GM19438 (cell line): ENCODE data around the gene MATR3.
"Not testable (repeated sequence)": the region's sequence is repeated elsewhere in the genome, so short reads cannot be mapped to it uniquely, and the experiment has no call there.

Experiments used
- ATAC-seq: cut with Tn5 transposase; IDR thresholded peaks from one replicate; pipeline ENCODE4 v1.9.1; 2021; ENCODE audit warnings: low read depth; ENCODE audit not compliant: unreplicated experiment

Gene MATR3

DNA sequence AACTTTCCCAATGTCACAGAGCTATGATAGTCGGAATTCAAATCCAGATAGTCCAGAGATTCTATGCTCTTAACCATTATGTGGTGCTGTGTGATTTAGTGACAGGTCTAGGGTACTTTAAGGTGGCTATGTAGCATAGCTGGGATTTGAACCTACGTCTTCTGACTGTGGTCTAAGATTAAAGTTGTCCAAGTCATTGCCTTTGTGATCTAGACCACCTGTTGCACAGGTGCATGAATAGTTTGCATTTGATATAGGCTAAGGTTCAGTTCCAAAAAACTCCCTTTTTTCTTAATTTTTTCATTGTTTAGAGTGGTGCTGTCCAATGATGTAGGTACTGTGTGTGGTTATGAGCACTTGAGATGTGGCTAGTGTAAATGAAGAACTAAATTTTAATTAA, 50.6 kb downstream of the MATR3 start:
- no peak for ATAC-seq

DNA sequence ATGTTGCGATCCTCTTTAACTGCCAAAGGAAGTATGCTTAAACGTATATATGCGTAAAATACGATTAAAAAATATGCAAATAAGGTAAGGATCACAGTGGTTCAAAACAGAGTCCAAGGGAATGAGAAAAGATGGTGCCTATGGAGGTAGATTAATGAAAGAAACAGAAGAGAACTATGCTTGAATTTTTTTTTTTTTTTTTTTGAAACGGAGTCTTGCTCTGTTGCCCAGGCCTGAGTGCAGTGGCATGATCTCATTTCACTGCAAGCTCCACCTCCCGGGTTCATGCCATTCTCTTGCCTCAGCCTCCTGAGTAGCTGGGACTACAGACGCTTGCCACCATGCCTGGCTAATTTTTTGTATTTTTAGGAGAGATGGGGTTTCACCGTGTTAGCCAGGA, 51.9 kb downstream of the MATR3 start:
- not testable (repeated sequence) for ATAC-seq

DNA sequence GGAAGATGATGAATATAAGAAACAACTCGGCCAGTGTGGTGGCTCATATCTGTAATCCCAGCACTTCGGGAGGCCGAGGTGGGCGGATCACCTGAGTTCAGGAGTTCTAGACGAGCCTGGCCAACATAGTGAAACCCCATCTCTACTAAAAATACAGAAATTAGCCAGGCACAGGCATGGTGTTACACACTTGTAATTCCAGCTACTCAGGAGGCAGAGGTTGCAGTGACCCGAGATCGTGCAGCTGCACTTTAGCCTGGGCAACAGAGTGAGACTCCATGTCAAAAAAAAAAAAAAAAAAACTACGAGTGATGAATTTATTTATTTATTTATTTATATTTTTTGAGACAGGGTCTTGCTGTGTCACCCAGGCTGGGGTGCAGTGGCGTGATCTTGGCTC, 54.3 kb downstream of the MATR3 start:
- ATAC-seq, result not testable (repeated sequence)

DNA sequence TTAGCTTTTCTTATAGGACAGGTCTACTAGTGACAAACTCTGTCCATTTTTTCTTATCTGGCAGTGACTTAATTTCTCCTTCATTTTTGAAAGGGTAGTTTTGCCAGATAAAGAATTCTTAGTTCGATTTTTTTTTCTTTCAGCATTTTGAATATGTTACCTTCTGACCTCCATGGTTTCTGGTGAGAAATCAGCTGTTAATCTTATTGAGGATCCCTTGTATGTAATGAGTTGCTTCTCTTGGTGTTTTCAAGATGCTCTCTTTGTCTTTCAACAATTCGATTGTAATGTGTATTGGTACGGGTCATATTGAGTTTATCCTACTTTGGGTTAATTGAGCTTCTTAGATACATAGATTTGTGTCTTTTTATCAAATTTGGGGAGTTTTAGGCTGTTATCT, 60.6 kb downstream of the MATR3 start:
- no peak for ATAC-seq

DNA sequence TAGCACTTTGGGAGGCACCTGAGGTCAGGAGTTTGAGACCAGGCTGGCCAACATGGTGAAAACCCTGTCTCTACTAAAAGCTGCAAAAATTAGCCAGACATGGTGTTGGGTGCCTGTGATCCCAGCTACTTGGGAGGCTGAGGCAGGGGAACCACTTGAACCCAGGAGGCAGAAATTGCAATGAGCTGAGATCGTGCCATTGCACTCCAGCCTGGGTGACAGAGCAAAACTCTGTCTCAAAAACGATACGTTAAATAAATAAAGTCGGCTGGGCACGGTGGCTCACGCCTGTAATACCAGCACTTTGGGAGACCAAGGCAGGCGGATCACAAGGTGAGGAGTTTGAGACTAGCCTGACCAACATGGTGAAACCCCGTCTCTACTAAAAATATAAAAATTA, 62.4 kb downstream of the MATR3 start:
- ATAC-seq, result not testable (repeated sequence)

DNA sequence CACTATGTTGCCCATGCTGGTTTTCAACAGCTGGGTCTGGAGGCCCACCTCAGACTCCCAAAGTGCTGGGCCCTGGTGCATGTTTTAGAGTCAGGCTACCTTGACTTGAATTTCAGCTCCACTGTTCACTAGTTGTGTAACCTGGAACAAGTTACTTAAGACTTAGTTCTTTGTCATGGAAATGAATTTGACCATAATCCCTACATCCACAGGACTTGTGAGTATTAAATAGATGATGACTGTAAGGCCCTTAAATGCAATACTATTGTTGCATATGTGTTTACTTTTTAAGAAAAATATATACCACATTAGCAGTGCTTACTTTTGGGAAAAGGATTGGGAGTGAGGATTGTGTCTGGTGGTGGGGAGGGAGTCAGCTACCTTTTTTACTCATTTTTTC, 64.5 kb downstream of the MATR3 start:
- ATAC-seq, result no peak

DNA sequence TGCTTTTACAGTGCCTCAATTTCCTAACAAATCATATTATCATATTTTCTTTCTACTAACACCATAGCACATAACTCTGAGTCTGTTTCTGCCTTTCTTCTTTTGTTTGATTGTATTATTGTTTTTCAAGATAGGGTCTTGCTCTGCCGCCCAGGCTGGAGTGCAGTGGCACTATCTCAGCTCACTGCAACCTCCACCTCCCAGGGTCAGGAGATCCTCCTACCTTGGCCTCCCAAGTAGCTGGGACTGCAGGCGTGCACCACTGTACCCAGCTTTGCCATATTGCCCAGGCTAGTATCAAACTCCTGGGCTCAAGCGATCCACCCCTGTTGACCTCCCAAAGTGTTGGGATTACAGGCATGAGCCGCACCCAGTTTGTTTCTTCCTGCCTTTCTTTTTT, 66.8 kb downstream of the MATR3 start:
- ATAC-seq, result no peak

DNA sequence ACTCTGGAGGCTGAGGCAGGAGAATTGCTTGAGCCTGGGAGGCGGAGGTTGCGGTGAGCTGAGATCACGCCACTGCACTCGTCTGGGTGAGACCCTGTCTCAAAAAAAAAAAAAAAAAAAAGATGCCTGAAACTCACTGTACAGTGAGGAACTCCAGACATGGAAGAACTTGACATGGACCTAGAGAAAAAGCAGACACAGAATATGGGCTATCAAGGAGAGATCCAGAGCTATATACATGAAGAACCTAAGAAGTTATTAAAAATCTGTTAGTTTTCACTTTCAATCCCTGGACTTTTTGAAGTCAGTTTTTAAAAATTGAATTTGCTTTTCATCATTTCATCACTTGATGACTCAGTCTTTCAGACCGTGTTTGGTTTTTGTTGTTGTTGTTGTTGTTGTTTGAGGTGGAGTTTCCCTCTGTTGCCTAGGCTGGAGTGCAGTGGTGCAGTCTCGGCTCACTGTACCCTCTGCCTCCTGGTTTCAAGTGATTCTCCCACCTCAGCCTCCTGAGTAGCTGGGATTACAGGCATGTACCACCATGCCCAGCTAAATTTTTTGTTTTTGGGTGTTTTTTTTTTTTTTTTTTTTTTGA, 68.4 kb downstream of the MATR3 start:
- no peak for ATAC-seq

DNA sequence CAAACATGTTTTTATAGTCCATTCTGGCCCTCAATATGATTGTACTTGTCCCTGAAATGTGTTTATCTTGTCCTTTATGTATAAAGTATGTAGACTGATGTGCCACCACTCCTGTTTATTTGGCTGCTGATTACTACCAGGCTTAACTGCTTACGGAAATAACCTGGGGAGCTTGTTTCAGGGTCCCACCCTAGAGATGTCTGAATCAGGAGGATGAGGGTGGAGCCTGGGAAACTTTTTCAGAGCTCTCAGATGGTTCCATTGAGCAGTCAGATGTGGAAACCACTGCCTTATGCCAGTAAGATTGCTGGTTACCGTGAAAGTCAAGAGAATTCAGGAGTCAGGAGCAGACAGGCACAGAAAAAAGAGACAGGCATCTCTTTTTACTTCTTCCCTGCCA, 70.4 kb downstream of the MATR3 start:
- ATAC-seq, result no peak

DNA sequence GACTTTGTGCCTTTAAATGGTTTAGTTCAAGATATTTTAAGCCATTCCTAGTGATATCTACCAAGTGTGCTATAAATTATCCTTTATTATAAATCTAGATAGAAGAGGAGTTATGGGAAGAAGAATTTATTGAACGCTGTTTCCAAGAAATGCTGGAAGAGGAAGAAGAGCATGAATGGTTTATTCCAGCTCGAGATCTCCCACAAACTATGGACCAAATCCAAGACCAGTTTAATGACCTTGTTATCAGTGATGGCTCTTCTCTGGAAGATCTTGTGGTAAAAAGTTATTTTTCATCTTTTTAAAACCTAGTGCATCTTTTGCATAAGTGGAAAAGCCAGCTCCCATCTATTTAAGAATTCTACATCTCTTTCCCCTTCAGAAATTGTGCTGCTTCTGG, 70.9 kb downstream of the MATR3 start:
- ATAC-seq, result no peak

DNA sequence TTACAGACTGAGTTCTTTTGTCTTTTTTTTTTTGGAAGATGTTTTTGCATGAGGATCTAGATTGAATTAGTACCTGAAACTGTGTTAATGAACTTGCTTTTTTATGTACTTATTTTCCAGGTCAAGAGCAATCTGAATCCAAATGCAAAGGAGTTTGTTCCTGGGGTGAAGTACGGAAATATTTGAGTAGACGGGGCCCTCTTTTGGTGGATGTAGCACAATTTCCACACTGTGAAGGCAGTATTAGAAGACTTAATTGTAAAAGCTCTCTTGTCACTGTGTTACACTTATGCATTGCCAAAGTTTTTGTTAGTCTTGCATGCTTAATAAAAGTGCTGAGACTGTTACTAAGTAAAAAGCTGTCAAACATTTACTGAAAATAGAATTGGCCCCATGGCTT, 75.1 kb downstream of the MATR3 start:
- ATAC-seq, result no peak

DNA sequence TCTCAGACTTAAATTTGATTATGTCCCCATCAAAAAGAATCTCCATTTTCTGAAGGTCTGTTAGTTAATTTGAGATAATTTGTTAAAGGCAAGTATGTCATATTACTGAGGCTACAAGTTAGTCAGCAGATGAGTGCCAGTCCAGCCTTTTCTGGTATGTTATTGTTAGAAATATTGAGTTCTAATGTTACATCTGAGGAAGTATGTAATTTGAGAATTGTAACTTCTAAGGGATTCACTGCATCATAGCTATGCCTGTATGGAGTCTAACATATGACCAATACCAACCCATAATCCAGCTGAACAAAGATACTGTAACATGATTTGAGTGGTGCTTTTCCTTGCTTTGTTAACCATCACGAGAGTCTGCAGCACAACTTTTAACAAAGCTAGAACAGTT, 75.6 kb downstream of the MATR3 start:
- ATAC-seq, result no peak

DNA sequence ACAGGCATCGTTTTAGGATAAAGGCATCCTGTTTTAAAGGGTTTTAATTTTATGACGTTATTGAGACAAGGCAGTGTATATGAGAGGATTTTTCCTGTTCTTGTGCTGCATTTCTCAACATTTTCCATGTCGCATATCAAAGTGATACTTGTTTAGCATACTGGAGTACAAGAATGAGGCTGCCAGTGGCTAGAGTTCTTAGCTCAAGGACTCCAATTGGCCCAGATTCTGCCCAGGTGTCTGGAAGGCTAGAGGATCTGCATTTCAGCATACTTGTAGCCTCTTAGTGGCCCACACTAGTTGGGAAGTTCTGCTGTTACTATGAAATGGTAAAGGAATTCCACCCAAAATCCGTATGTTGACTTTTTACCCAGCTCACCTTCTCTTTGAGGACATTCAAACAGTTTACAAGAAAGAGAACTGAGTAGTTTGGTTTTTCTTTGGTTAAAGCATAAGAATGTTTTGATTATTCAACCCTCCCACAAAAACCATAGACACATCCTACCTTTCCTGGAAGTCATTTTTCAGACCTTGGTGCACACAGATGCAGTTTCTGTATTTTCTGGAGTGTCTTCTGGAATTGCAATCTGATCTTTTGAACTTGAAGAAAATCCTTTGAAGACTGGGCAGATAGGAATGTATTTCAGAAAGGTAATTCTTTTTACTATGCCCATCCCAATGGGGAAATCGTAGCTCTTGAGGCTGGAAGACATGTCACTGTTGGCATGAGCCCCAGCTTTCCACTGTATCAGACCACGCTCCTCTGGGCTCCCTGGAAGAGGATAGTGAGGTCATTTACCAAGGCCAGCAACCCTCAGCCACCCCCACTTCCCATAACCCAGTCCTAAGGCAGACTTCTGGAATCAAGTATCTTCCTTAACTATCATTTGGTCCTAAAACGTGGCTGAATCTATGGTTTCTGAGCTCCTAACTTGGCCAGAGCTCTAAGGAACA, 78.2 kb downstream of the MATR3 start:
- ATAC-seq, result no peak

DNA sequence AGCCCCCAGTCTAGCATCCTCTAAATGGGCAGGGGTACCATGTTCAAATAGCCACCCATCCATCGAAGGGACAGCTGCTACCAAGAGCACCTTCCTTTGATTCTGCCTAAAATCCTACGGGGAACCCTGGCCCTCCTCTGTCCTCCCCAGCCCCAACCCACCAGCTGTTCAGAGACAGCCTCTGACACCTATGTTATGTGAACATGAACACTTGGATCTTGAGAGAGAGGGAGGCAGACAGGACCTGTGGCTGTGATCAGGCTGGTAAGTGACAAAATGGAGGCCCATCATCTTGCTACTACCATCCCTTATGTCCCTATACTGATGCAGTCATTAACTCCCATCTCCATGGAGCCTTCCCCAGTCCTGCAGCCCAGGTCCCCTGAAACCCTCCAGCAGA, 81.4 kb downstream of the MATR3 start:
- no peak for ATAC-seq

DNA sequence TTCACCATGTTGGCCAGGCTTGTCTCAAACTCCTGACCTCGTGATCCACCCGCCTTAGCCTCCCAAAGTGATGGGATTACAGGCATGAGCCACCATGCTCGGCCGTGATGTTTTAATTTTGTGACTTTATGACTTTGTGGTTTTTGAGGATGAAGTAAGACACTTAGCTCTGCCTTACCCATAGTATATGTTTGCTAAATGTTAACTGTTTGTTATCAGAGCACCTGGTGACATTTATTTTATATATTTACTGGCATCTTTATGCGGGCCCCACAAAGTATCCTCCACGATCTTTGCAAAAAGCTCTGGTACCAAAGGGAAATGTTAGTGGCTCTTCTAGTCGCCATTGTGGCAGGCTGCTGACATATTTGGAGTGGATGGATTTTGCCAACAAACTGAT, 82.8 kb downstream of the MATR3 start:
- ATAC-seq, result no peak

DNA sequence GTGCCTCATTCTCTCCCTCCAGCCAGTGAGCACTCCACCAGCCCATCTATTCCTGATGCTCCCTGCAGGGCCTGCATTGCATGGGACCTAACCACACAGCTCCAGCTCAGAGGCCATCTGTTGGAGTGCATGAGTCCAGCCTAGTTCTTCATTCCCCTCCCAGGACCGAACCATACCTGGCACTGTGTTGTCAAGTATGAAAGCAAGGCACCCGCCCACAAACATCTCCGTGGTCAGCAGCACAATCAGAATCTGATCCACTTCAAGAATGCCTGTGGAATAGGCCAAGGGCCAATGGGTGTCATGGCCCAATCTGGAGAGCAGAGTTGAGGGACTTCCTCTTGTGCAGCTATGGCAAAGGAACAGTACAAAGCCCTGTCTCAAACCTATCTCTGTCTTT, 83.7 kb downstream of the MATR3 start:
- ATAC-seq, result no peak

DNA sequence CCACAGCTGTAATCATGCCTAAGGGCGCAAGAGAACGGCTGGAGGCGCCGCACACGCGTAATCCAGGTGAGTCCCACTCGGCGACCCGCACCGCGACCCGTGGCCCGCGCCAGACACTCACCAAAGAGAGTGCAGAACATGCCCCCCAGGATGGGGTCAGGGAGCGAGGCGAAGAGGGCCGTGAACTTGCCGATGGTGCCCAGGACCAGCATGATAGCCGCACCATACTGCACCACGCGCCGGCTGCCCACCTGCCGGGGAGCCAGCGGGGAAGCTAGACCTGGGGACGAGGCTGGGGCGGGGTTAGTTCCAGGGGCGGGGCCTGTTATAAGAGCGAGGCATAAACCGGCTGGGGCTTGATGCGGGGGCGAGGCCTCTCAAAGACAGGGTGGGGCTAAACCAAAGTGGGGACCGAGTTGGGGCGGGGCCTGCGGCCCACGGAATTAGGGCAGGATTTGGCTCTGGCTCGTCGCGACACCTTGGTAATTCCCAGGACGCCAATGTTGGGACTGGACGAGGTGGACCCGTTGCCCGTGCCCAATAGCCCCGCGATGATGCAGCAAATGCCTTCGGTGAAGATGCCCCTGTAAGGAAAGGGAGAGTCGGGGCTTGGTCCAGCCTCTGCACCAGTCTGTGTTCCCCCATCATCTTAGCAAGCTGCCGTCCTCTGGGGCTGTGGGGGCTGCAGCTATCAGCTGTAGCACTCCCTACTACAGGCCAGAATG, 84.7 kb downstream of the MATR3 start:
- ATAC-seq, result no peak

DNA sequence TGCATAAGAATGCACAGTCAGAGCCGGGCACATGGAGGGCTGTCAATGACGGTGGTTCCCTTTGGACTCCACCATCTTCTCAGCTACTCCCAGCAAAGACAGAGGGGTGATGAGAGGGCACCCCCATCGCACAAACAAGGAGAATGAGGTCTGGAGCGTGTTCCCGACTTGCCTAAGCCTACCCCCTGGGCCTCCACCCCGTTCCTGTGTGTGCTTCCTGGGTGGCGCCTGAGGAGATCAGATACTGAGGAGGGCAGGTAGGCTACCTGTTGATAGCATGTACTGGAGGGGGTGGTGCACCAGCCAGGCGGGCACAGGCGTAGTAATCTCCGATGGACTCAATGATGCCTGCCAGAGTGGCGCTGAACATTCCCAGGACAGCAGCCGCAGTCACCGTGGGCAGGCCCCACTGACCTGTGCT, 85.4 kb downstream of the MATR3 start:
- ATAC-seq, result no peak

DNA sequence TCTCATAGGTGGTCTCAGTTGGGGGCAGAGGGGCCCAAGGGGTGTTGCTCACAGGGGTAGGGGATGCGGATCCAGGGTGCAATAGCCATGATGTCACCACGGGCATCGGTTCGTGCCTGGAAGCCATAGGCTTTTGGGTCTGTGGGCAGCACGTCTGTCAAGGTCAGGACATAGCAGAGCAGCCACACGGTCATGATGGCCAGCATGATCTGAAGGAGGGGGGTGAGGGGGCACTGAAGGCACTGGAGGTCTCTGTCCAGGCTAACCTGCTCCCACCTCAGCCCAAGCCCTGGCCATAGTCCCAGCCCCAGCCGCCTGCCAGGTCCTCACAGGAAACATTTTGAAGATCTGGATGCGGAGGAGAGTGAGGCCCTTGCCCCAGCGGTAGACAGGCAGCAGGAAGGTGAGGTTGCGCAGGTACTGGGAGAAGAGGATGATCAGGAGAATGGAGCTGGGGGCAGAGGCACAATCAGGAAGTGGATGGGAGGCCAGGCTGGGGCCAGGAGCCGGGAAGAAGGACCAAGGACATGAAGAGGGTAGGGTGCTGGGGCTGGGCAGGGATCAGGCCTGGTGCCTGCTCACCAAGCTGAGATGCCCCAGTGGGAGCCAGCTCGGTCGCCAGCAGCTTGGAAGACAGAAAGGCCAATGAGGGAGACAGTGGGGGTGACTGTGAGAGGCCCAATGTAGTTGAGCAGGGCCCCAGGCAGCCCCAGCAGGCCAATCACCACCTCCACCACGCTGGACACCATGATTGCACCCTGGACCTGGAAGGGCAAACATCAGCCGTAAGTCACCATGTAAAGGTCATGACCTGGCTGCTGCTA, 86.3 kb downstream of the MATR3 start:
- no peak for ATAC-seq
